ENCODE measurements around the gene INVS. TPM values are rescaled to one million over a fixed set of nuclear protein-coding genes. Genes with fewer than 3 reads are reported as not detected.
A peak's percentile ranks its signal among the peaks of the same experiment; 100 is the strongest.

Gene INVS
- total and polyA plus RNA-seq, 2 of the 4 experiments (the other 2 are of a cell fraction), result 9.2 to 33.5 TPM

GRCh38 chr9:100066539-100066938, 32.5 kb upstream of the INVS start:
- intact Hi-C loops (cut with micrococcal nuclease), result no loop called here
- H3K4me3 ChIP-seq (ENCODE audit: insufficient read depth, low read depth, low read length), result no peak overlapping the region; the same call in 1 of the 2 replicates
- ATAC-seq (ENCODE audit: low read depth) (peak; percentile 24; the same call in 1 of the 2 replicates), DNase-seq (peak; percentile 51)
- no peak overlapping the region for H2AK9ac ChIP-seq (replicated peaks; ENCODE audit: low read depth, low read length, poor library complexity)
- H3K36me3 ChIP-seq (ENCODE audit: control insufficient read depth, insufficient read depth, low read length), result no peaks in the 10 kb centered on the region
- no peak overlapping the region for H4K8ac ChIP-seq (ENCODE audit: low read depth in 2 of 2, low read length in 2 of 2)
- no peak overlapping the region for H2BK15ac ChIP-seq (ENCODE audit: low read depth, low read length)
- peak overlapping the region; percentile 50; the same call in 1 of the 2 replicates for H3K18ac ChIP-seq (ENCODE audit: low read depth, low read length)
- WGBS, 2 experiments (ENCODE audit: extremely low coverage in 2 of 2, insufficient read length in 1 of 2), result no CpG with 5 or more reads among the region's 2 CpGs
- no peak overlapping the region for H3K9ac ChIP-seq (ENCODE audit: low read depth, low read length)
- H3K14ac ChIP-seq (replicated peaks; ENCODE audit: low read depth, low read length), result peak overlapping the region; percentile 75
- peaks cover 12% of the 10 kb centered on the region for H3K4me1 ChIP-seq (ENCODE audit: control insufficient read depth, insufficient read depth, low read length)
- H4K5ac ChIP-seq (ENCODE audit: low read depth, low read length), result no peak overlapping the region
- TF ChIP-seq CTCF (conservative IDR thresholded peaks at IDR 0.05; ENCODE audit: low read depth, low read length) (no peak), NFE2L2 (IDR thresholded peaks at IDR 0.05; ENCODE audit: low read depth, low read length) (no peak), MAFK (IDR thresholded peaks at IDR 0.05; ENCODE audit: low read depth, low read length) (no peak), MXI1 (IDR thresholded peaks at IDR 0.05; ENCODE audit: borderline replicate concordance, low read depth, low read length) (no peak), CEBPB (IDR thresholded peaks at IDR 0.05; ENCODE audit: low read depth, low read length) (no peak), POLR2A (IDR thresholded peaks at IDR 0.05; ENCODE audit: low read depth, low read length) (no peak), RCOR1 (IDR thresholded peaks at IDR 0.05; ENCODE audit: insufficient replicate concordance, low read length) (no peak)
- TF ChIP-seq, protein P1, sequence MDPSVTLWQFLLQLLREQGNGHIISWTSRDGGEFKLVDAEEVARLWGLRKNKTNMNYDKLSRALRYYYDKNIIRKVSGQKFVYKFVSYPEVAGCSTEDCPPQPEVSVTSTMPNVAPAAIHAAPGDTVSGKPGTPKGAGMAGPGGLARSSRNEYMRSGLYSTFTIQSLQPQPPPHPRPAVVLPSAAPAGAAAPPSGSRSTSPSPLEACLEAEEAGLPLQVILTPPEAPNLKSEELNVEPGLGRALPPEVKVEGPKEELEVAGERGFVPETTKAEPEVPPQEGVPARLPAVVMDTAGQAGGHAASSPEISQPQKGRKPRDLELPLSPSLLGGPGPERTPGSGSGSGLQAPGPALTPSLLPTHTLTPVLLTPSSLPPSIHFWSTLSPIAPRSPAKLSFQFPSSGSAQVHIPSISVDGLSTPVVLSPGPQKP (IDR thresholded peaks at IDR 0.05; ENCODE audit: borderline replicate concordance, low read depth, low read length), result no peak
- H3K9me3 ChIP-seq (ENCODE audit: control insufficient read depth, insufficient read depth, low read length), result no peaks in the 10 kb centered on the region
- H2BK20ac ChIP-seq (ENCODE audit: low read depth, low read length), result no peak overlapping the region
- H3K9me1 ChIP-seq (ENCODE audit: insufficient read depth, low read length), result peaks cover 2% of the 10 kb centered on the region; the same call in 1 of the 2 replicates
- peak overlapping the region; percentile 55 for H3K4ac ChIP-seq (ENCODE audit: low read depth, low read length)
- H4K20me1 ChIP-seq (ENCODE audit: insufficient read depth, low read length), result peaks cover 13% of the 10 kb centered on the region; the same call in 1 of the 2 replicates
- in situ Hi-C loops (cut with MboI; ENCODE audit: low sequenced_read_pairs), result no loop called here
- ChIA-PET CTCF (interaction anchor here (0.5 kb wide), 1 partner anchor 67 kb away, joined by 4 read pairs; no protein-coding TSS in a partner anchor), POLR2A (ENCODE audit: unreplicated experiment) (interaction anchor here (0.5 kb wide), 1 partner anchor 27 kb away, joined by 4 read pairs; no protein-coding TSS in a partner anchor)
- H2AFZ ChIP-seq (replicated peaks; ENCODE audit: low read length, poor library complexity), result no peak overlapping the region
- H3K79me1 ChIP-seq (ENCODE audit: low read depth in 1 of 2, low read length in 2 of 2), result peaks cover 11 to 53% of the 10 kb centered on the region in 2 experiments
- no peaks in the 10 kb centered on the region for H3K27me3 ChIP-seq (ENCODE audit: control insufficient read depth, insufficient read depth, low read length)
- no peak overlapping the region for H3K56ac ChIP-seq (ENCODE audit: extremely low read depth, insufficient read depth, low read length)
- peak overlapping the region; percentile 86 for H3K4me2 ChIP-seq (ENCODE audit: low read depth, low read length)
- H3K27ac ChIP-seq (ENCODE audit: insufficient read depth, low read length), result peak overlapping the region; percentile 73
- 0 out of 2 replicates have a peak overlapping the region, but pooled peaks have one; percentile 25 for H2AK5ac ChIP-seq (ENCODE audit: low read depth, low read length)
- H2BK120ac ChIP-seq (ENCODE audit: low read depth, low read length), result no peak overlapping the region
- dilution Hi-C loops (cut with HindIII; ENCODE audit: low sequenced_read_pairs, unreplicated experiment), result no loop called here
- BruUV-seq (replicated peaks), result no TSS peak
- peak overlapping the region; percentile 4; the same call in 1 of the 2 replicates for H4K91ac ChIP-seq (ENCODE audit: insufficient read depth, low read depth, low read length)
- H2BK5ac ChIP-seq (ENCODE audit: low read depth, low read length, poor library complexity, severe bottlenecking), result peak overlapping the region; percentile 21
- peak overlapping the region; percentile 53; the same call in 1 of the 2 replicates for H3K23ac ChIP-seq (ENCODE audit: low read depth, low read length)
